GM18873 (cell line): ENCODE results near the gene MARF1.
"Not testable (repeated sequence)": the region's sequence is repeated elsewhere in the genome, so short reads cannot be mapped to it uniquely, and the experiment has no call there.

Experiments
- ATAC-seq: cut with Tn5 transposase; IDR thresholded peaks from one replicate; pipeline ENCODE4 v1.9.1; 2021; ENCODE audit warnings: mild to moderate bottlenecking, moderate library complexity, moderate number of reproducible peaks; ENCODE audit not compliant: unreplicated experiment, low FRiP score

Gene MARF1

DNA sequence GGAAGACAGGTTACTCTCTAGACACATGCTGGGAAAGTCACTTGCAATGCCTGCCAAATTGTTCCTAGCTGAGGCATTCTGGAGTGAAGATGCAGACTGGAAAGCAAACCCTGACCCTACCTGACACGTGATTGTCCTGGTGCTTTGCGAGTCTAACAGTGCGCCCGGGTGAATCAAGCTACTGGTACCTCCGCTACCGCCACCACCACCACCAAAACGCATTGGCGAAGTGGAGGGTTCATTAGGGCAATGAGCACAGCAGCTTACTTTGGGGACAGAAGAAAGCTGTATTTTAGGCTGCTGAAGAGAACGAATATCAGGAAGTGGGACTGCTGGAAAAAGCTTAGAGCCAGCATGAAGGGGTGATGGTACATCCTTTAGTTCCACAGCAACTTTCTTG, 7.0 kb downstream of the MARF1 start:
- no peak for ATAC-seq

DNA sequence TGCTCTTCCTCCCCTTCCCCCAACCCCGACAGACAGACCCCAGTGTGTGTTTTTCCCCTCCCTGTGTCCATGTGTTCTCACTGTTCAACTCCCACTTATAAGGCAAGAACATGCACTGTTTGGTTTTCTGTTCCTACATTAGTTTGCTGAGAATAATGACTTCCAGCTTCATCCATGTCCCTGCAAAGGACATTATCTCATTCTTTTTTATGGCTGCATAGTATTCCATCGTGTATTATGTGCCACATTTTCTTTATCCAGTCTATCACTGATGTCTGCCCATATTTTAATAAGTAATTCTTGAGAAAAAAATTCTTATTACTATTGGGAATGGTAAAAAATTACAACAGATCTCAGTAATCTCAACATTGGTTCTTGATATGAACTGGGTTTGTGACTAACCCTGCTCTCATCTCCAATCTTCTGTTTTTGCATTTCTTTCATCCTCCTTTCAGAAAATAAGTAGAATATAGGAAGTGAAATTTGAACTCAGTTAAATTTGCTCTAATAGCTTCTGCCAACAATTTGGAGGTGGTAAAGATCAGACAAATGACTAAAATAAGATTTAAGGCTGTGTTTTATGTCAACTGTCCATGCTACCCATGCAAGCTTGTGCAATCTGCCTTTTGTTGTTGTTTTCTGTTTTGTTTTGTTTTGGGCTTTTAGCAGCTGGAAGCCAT, 11.1 kb downstream of the MARF1 start:
- ATAC-seq: no peak

DNA sequence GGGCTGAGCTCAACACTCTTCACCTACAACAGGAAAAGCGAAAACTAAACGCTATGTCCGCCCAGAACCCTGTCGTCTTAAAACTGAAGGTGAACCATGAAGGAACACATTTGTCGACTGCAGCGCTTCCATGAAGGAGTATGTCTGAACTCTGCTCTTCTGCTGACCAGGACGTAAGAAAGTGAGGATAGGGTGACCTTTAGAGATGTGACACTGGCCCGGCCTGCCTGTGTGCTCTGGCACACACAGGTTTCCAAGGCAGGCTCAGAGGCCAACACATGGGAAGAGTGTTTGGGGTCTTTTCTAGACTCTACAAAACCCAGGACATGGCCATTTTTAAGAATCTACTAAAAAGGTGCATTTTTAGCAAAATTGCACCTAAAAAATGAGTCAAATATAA, 21.1 kb downstream of the MARF1 start:
- no peak for ATAC-seq

DNA sequence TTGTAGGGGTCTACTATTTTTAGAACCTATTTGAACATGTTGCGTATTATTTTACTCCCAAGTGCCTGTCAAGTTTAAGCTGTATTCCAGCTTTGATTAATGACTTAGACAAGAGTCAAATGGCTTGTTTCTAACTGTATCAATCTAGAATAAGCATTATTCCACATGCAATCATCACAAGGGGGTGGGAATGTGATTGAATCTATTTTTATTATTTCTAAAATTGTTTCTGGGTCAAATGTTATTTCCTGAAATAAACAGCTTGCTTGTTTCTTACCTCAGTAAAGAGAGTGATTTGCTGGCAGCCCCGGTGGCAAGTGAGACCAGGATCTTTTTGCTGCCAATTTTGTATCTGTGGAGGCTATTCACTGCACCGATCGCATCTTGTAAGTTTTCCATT, 21.5 kb downstream of the MARF1 start:
- ATAC-seq: no peak

DNA sequence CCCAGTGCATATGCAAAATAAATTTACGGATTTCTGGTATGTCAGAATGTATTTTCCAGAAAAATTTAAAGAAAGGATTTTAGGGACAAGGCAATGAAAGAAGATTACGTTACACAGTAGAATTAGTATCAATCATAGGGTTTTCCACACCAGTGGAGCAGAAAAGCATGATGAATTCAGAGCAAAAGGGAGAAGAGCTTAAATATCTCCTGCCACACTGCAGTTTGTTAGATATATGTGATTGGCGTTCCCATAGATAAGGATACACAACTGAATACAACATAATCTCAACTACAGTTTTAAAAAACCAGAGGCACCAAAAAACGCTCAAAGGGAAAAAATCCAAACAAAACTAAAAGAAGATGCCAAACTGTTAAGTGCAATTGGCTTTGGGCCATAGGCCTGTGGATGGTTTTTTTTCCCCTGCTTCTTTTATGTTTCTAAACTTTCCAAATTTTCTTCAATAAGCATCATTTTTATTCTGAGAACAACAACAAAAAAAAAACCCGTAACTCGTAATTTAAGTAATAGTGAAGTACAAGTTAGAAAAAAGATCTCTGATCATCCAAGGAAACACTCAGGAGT, 22.3 kb downstream of the MARF1 start:
- ATAC-seq: no peak

DNA sequence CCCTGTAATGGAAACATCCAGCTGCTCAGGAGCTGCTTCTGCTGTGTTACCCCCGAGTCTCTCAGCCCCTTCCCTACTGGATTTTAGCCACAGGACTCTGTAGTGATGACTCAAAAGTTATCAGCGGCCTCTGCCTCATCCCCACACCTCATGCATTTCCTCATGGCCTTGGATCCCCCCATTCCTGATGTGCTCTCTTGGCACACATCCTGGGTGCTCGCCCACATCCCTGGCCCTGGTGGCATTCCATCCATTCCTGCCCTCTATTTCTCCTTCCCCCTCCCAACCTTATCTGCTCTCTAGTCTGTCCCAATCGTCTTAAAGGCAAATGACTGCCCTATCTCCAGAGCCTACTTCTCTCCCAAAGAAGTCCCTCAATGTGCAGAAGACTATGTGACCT, 24.6 kb downstream of the MARF1 start:
- ATAC-seq: no peak

DNA sequence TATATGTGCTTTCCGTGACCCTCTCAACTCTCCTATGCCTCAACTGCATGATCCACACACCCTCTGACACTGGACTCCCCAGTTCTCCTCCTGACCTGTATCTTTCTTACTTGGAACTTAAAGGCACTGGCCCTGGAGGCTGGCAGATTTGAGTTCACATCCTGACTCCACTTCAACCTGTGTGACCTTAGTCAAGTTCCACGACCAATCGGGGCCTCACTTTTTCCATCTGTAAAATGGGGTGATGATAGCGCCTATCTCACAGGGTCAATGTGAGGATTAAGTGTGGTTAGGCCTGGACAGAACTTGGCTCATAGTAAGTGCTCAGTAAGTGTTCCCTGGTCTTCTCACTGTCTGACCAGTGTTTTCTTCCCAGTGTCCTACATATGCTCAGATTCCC, 25.1 kb downstream of the MARF1 start:
- ATAC-seq: no peak

DNA sequence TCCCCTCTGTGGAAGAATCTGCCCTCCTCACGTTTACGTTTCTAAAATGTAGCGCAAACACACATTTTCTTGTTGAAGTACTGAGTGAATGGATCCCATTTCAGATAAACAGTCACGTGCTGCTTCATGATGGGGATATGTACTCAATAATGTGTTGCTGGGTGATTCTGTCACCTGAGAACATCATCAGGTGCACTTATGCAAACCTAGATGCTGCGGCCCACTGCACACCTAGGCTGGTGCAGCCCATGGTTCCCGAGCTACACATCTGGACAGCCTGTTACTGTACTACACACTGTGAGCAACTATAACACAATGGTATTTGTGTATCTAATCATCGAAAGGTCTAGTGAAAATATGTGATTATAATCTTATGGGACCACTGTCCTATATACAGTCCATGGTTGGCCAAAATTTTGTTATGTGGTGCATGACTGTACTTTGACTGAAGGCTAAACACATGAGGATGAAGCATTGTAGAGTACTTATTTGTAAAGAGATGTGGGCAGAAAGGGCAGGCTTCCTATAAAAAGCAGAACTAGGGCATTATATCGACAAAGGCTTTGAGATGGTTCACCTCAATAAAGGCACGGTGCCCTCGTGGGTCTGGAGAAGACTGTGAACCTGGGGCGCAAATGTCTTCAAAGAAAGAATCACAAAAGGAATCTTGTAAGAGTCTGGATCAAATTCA, 26.3 kb downstream of the MARF1 start:
- ATAC-seq: no peak

DNA sequence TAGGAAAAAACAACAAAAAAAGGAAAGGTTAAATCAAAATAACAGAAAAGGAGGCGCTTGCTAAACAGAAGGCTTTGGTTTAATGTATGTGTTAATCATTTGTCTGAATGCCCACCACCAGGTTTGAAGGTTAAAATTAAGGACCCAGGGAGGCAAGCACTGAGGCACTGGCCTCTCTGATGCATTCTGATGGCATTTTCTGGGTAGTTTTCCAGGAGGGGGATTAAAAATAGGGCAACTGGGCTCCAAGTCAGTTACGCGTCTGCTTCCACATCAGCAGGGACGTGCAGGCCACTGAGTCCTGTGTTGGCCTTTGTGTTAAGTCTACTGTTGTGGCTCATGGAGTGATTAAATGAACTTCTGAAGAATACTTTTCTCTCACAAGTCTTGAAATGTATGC, 26.9 kb downstream of the MARF1 start:
- ATAC-seq: no peak

DNA sequence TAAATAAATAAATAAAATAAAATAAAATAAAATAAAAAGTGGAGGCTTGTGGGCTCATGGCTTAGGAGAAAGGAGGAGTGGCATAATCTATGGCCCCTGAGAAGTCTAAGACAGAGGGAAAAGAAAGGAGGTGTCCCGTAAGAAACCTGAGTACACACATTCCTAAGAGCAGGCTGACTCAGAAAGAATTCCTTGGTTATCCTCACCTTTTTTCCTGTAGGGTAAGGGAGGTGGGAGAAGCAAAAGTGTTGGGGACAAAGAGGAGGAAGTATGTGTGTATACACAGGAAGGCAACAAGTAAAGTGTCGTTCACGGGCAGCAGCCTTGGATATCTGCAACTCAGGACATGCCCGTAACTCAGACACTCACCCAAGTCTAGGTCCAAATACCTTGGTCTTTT, 29.3 kb downstream of the MARF1 start:
- ATAC-seq: no peak

DNA sequence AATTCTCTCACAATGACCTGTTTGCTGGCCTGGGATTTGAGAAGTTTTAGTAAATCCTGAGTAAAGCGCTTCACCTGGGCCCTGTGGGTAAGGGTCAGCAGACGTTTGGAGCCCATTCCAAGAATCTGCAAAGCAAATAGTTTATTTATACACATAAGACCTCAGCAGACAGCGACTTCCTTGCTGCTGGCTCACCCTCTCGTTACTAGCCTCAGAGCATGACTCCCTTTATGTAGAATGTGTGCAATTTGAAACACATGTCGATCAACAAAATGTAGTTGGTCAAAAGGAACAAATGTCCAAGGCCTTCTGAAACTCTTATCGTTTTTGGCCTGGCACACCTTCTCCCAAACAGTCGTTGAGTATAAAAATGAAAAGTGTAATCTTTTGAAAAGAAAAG, 31.3 kb downstream of the MARF1 start:
- ATAC-seq: no peak

DNA sequence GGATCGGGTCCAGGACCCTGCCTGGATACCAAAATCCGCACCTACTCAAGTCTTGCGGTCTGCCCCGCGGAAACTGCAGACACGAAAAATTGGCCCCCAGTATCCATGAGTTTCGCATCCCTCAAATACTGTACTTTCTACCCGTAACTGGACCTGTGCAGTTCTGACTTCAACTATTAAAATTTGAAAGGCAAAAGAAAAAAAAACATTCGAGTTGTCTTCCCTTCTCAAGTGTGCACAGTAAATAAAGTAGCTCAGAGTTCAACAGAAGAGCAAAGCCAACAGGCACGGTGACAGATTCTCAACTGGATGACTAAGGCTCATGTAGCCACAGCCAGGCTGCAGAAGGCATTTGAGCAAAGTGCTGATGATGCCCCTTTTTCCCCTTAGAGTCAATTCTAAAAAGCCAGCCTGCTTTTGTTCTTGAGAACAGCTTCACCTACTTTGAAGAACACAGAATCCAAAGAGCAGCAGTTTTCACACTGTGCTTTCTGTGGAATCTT, 32.5 kb downstream of the MARF1 start:
- no peak for ATAC-seq

DNA sequence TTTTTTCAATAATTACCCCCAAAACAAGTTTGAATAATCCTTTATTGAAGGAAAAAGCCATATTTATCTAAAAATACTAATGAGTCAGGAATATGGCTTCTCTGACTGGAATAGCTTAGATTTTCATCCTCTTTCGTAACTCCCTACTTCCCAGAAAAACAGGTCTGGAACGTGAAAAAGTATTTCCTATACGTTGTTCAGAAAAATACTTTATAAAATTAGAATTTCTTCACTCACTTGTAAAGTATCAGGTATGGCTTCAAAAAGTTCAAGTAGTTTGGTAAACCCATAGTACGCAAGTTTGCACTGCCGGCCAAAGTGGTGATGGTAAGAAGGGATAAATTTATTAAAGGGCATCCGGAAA, 33.7 kb downstream of the MARF1 start:
- ATAC-seq: no peak

DNA sequence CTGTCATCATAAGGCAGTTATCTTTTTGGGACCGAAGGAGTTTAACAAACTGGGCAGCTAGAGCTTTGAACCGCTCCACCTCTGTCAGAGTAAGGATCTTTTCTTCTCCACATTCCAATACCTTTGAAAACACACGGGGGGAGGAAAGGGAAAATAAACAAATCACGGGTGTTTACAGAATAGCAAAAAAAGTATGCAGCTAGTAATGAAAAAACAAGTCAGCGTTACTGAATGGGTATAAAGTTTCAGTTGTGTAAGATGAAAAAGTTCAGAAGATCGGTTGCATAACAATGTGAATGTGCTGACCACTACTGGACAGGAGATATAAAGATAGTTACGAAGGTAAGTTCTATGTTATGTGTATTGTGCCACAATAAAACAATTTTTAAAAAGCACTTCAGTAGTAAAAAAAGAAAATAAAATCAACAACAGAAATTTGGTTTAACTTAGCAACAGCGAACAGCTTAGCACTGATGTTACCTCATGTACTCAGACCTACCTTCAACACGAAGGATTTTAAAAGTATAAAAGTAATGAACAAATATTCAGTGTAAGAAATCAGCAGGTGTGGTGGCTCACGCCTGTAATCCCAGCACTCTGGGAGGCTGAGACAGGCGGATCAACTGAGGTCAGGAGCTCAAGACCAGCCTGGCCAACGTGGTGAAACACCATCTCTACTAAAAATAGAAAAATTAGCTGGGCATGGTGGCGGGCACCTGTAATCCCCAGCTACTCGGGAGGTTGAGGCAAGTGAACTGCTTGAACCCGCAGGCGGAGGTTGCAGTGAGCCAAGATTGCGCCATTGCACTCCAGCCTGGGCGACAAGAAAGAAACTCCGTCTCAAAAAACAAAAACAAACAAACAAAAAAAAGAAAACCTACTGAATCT, 34.3 kb downstream of the MARF1 start:
- no peak for ATAC-seq

DNA sequence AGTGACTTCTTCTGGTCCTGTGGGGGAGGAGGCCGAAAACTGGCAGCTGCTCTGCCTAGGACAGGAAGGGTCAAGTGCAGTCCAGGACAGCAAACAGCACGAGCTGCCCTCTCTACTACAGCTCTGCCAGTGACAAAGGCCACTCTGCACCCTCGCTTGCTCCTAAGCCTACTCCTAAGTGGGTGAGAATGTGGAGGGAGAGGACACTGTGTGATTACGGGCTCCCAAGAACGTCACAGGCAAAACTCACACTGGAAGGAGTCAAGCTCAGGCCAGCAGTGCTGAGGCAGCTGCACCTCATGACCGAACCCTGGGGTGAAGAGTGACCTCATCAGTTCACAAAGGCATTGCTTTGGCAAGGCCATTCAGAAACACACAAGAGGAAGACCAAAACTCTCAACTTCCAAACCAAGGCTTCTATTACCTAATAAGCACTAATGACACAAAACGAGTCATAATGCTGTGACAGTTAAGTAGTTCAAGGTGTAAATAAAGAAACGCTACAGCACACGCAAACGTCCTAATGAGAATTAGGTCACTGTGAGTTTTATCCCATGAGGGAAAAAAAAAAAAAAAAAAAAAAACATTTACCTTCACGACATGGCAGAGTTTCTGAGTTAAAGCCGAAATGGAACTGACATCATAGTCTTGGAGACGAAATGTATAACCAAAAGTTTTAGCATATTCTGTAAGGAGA, 35.1 kb downstream of the MARF1 start:
- no peak for ATAC-seq

DNA sequence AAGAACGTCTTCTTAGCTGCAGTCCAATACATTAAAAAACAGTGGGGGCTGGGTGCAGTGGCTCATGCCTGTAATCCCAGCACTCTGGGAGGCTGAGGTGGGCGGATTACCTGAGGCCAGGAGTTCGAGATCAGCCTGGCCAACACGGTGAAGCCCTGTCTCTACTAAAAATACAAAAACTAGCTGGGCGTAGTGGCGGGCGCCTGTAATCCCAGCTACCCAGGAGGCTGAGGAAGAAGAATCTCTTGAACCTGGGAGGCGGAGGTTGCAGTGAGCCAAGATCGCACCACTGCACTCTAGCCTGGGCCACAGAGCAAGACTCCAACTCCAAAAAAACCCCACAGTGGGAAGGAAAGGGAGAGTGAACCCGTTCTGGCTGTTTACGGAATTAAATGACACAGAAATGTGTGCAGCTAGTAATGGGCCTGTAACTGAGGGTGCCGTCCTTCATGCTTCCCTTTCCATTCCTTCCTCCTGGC, 35.7 kb downstream of the MARF1 start:
- ATAC-seq: not testable (repeated sequence)

DNA sequence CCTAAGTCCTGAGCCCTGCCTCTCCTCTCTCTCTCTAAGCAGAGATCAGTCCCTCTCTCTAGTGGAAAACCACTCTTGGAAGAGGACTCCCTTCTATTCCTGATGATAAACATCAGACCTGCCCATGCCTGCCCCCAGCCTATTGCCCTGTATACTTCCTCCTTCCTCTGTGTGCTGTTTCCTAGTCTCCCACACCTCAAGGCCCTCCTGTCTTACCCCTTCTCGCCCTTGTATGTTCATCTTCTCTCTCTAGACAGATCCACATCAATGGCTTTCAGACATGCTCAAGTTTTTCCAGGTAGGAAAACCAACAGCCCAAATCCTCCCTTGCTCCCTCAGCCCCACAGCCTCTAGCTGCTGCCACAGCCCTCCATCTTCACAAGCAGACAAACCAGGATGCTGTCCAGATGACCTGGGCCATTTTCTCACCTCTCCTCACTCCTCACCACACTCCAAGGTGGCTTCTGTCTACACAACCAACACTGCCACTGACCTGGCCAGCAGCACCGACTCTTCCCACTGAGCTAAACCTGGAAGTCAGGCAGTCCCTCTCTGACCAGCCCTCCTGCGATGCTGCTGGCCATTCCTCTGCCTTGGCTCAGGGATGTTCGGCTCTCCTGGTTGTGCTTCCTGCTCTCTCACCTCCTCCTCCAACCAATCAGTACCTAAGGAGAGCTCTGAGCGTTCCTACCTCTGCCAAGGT, 36.3 kb downstream of the MARF1 start:
- ATAC-seq: no peak

DNA sequence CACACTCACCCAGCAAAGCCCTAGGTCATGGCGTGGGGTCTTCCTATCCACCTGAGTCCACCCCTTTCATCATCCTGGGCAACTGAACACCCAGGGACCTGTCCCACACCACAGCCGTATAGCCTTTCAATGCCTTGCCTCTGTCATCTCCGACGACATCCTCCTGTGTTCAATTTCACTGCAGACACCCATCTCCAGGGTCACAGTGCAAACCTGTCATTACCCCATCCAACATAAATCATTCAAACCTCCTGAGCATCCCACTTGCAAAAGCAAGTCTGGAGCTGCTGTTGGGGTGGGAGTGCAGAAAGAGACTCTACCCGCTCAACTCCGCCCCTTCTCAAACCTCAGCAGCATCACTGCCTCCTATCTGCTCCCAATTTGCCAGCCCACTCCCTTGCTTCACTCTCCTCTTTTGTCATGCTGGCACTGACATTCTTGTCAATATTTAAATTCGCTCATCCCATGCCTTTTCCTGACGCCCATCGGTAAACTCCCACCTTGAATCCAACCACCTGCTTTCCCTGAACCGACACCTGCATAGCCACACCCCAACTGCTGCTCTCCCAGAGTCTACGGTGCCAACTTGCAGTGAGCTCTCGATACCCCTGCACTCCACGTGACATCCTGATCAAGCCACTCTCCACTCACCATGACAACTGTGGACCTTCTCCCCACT, 37.0 kb downstream of the MARF1 start:
- ATAC-seq: no peak
